ENCODE results near the gene FAM118A.
"Not testable (repeated sequence)": the region's sequence is repeated elsewhere in the genome, so short reads cannot be mapped to it uniquely, and the experiment has no call there.

The FAM118A gene

GRCh38 chr22:45284705-45285262, 24.9 kb upstream of the FAM118A start, which contains the start of gene UPK3A:
TSS of gene UPK3A (plus strand) at chr22:45284949. CDS start at chr22:45285014, 65 bp downstream.
- DNase-seq (ENCODE audit: low read depth): no peak

DNA sequence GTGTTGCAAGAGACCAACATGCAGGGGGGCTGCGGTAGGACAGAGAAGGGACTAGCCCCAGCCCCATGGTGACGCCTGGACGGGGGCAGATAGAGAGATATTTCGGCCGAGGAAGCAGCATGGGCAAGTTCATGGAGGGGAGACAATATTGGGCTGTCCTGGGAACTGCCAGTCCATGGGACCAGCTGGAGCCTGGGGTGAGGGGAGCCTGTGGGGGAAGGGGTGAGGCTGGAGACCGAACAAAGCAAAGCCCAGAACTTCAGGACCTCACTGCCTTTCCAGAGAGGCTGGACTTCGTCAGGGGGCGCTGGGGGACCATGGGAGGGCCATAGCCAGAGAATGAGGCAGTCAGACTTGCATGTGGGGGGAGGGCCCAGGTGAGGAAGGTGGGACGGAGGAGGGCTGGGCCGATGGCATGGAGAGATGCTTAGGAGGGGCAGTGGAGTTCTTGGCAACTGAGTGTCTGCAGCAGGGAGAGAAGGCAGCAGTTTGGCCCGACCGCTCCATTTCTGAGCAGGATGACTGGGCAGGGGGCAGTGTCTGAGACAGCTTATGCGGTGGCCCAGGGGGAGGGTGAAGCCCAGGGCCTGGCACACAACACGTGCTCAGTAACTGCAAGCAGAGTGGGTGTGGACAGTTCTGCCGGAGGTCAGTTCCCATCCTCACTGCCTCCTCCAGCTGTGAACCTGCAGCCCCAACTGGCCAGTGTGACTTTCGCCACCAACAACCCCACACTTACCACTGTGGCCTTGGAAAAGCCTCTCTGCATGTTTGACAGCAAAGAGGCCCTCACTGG, 24.3 kb upstream of the FAM118A start:
- no peak for DNase-seq (ENCODE audit: low read depth)

- DNase-seq (ENCODE audit: low read depth): no peak
These were observed 22.7 kb upstream of the FAM118A start for GRCh38 chr22:45286854-45287551.

DNA sequence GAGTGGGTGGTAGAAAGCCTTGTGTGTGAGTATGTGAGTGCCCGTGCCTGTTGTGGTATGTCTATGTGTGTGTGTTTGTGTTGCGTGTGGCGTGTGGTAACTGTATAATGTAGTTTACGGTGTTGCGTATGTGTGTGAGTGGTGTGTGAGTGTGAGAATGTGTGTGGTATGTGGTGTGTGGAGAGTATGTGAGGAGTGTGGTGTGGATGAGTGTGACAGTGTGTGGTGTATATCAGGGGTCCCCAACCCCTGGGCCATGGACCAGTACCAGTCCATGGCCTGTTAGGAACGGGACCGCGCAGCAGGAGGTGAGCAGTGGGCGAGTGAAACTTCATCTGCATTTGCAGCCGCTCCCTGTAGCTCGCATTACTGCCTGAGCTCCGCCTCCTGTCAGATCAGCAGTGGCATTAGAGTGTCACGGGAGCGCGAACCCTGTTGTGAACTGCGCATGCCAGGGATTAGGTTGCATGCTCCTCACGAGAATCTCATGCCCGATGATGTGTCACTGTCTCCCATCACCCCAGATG, 19.3 kb upstream of the FAM118A start:
- no peak for DNase-seq (ENCODE audit: low read depth)

- no peak for DNase-seq (ENCODE audit: low read depth)
These were observed 18.4 kb upstream of the FAM118A start for GRCh38 chr22:45291061-45291930.

DNA sequence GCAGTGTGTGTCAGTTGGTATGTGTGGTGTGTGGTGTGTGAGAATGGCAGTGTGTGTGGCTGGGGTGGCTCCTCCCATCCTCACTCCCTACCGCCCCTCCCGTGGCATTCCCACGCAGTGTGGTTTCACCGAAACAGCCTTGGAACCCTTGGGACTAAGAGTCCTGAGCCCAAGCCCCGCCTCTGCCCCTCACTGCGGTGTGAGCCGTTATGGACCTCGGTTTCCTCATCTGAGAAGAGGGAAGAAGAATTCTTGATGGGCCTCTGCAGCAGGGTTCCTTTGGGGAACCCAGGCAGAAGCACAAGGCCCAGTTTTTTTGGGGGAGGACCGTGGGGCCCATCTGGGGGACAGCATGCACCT, 17.8 kb upstream of the FAM118A start:
- no peak for DNase-seq (ENCODE audit: low read depth)

DNA sequence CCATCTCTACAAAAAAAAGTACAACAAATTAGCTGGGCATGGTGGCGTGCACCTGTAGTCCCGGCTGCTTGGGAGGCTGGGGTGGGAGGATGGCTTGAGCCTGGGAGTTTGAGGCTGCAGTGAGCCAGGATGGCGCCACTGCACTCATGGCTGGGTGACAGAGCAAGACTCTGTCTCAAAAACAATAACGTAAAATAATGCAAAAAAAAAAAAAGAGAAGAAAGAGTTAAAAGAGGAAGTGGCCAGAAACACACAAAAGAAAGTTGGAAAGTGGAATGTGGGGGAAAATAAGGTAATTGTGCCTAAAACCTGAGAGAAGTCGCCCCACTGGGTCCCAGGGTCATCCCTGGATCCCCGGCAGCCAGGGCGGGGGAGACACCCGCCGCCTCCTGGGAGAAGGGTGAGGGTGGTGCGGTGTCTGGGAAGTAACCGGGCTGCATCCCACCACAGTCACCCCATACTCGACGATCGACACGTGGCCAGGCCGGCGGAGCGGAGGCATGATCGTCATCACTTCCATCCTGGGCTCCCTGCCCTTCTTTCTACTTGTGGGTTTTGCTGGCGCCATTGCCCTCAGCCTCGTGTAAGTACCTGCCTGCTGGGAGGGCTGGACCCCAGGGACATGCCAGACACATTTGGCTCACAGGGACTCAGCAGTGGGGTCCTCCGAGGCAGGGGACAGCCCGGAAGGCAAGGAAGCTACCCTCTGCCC, 16.8 kb upstream of the FAM118A start:
- DNase-seq (ENCODE audit: low read depth): no peak

- DNase-seq (ENCODE audit: low read depth): no peak
These were observed 15.7 kb upstream of the FAM118A start for GRCh38 chr22:45294030-45294429.

GRCh38 chr22:45295004-45295403, 14.7 kb upstream of the FAM118A start:
- DNase-seq (ENCODE audit: low read depth): not testable (repeated sequence)

GRCh38 chr22:45295492-45295891, 14.2 kb upstream of the FAM118A start:
- no peak for DNase-seq (ENCODE audit: low read depth)

GRCh38 chr22:45296628-45297297, 13.0 kb upstream of the FAM118A start:
- DNase-seq (ENCODE audit: low read depth): no peak

GRCh38 chr22:45298934-45299505, 10.7 kb upstream of the FAM118A start:
- no peak for DNase-seq (ENCODE audit: low read depth)

DNA sequence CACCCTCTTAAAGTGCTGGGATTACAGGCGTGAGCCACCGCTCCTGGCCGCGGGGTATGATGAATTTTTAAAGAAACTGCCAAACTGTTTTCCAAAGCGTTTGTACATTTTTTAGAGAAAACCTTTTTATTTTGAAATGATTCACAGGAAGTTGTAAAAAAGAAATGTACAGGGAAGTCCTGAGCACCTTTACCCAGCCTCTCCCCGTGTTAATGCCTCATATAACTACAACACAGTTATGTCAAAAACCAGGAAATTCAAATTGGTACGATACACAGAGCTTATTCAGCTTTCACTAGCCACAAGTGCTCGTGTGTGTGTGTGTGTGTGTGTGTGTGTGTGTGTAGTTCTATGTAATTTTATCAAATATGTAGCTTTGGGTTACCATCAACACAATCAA, 7.0 kb upstream of the FAM118A start:
- DNase-seq (ENCODE audit: low read depth): no peak

DNA sequence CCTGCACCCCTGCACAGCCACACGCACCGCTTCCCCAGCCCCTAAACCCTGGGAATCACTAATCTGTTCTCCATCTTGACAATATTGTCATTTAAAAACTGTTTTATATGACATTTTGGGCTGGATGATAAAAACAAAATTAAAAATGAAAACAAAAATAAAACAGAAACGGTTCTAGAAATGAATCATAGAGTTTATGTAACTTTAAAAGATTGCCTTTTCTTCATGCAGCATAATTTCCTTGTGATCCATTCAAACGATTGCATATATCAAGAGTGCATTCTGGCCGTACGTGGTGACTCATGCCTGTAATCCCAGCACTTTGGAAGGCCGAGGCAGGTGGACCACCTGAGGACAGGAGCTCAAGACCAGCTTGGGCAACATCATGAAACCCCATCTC, 6.6 kb upstream of the FAM118A start:
- DNase-seq (ENCODE audit: low read depth): no peak

DNA sequence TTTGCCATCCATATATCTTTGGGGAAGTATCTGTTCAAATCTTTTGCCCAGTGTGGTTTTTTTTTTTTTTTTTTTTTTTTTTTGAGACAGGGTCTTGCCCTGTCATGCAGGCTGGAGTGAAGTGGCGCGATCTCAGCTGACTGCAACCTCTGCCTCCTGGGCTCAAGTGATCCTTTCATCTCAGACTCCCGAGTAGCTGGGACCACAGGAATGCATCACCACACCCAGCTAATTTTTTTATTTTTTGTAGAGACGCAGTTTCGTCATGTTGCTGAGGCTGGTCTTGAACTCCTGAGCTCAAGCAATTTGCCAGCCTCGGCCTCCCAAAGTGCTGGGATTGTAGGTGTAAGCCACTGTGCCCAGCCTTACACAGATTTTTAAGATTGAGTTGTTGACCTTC, 4.8 kb upstream of the FAM118A start:
- no peak for DNase-seq (ENCODE audit: low read depth)

- no peak for DNase-seq (ENCODE audit: low read depth)
These were observed 4.2 kb upstream of the FAM118A start for GRCh38 chr22:45305456-45306075.

DNA sequence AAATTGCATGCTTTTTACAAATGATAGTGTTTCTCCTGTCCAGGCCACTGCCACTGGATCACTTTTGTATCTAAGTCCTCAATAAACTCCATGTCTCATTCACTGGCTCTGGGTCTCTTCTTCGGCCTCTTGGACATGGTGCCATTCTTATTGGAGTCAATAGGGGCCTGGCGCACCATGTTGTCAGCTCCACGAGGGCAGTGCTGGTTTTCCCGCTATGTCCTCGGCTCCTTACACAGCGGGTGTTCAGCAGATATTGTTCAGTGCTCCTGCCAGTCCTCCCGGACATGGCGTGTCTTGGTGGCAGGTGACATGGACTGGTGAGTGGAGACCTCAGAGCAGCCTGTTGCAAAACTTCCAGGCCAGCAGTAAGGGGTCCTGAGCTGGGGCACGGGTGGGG, 3.6 kb upstream of the FAM118A start:
- DNase-seq (ENCODE audit: low read depth): no peak

DNA sequence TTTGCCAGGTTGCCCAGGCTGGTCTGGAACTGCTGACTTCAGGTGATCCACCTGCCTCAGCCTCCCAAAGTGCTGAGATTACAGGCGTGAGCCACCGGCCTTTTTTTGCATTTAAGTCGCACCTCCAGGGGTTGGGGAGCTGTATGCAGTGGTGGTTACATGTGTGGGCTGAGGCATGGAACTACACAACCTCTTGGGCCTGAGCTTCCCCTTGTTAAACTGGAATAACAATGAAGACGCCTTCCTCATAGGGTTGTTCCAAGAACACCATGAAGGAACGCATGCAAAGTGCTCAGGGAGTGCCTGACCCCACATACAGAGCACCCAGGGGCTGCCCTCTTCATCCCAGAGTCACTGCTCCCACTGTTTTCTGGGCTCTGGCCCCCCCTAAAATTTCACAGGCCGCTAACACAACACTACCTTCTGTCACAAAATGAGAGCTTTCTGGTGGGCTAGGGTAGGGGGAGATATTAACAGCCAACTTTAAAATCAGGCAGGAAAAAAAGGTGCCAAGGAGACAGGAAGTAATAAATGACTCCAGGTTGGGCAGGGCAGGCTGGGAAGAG, 1.3 kb upstream of the FAM118A start:
- no peak for DNase-seq (ENCODE audit: low read depth)

GRCh38 chr22:45308957-45309421, 745 bp upstream of the FAM118A start:
- no peak for DNase-seq (ENCODE audit: low read depth)

All from stimulated activated CD8-positive, alpha-beta memory T cell treated with anti-CD3 and anti-CD28 coated beads, Interleukin-7, amount 100 ng/mL, for 24 hours (primary cell).